Measurements from ENCODE around the gene UNC45B. TPM values are rescaled to one million over a fixed set of nuclear protein-coding genes. Genes with fewer than 3 reads are reported as not detected.

Gene UNC45B
- polyA plus RNA-seq, 1 donor from 2014 or later, result not detected

- Histone ChIP-seq H3K9me3 (ENCODE audit: low read length) (no peaks in the 10 kb centered on the region), H3K36me3 (ENCODE audit: insufficient read depth, low read length) (no peaks in the 10 kb centered on the region)
- no peak for TF ChIP-seq EZH2 (IDR thresholded peaks at IDR 0.05; ENCODE audit: borderline replicate concordance, insufficient read depth, low read length, poor library complexity, severe bottlenecking)
- TF ChIP-seq POLR2AphosphoS5 (IDR thresholded peaks at IDR 0.05), result no peak
- no peak for TF ChIP-seq MXI1 (conservative IDR thresholded peaks at IDR 0.05; ENCODE audit: poor library complexity, severe bottlenecking)
- no peak for TF ChIP-seq RAD21 (conservative IDR thresholded peaks at IDR 0.05)
- no peak for TF ChIP-seq EP300 (conservative IDR thresholded peaks at IDR 0.05; ENCODE audit: poor library complexity, severe bottlenecking)
- TF ChIP-seq SMC3 (conservative IDR thresholded peaks at IDR 0.05; ENCODE audit: poor library complexity), result no peak
- TF ChIP-seq, protein P1, sequence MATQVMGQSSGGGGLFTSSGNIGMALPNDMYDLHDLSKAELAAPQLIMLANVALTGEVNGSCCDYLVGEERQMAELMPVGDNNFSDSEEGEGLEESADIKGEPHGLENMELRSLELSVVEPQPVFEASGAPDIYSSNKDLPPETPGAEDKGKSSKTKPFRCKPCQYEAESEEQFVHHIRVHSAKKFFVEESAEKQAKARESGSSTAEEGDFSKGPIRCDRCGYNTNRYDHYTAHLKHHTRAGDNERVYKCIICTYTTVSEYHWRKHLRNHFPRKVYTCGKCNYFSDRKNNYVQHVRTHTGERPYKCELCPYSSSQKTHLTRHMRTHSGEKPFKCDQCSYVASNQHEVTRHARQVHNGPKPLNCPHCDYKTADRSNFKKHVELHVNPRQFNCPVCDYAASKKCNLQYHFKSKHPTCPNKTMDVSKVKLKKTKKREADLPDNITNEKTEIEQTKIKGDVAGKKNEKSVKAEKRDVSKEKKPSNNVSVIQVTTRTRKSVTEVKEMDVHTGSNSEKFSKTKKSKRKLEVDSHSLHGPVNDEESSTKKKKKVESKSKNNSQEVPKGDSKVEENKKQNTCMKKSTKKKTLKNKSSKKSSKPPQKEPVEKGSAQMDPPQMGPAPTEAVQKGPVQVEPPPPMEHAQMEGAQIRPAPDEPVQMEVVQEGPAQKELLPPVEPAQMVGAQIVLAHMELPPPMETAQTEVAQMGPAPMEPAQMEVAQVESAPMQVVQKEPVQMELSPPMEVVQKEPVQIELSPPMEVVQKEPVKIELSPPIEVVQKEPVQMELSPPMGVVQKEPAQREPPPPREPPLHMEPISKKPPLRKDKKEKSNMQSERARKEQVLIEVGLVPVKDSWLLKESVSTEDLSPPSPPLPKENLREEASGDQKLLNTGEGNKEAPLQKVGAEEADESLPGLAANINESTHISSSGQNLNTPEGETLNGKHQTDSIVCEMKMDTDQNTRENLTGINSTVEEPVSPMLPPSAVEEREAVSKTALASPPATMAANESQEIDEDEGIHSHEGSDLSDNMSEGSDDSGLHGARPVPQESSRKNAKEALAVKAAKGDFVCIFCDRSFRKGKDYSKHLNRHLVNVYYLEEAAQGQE (IDR thresholded peaks at IDR 0.05; ENCODE audit: borderline replicate concordance), result no peak
- TF ChIP-seq, protein P2, sequence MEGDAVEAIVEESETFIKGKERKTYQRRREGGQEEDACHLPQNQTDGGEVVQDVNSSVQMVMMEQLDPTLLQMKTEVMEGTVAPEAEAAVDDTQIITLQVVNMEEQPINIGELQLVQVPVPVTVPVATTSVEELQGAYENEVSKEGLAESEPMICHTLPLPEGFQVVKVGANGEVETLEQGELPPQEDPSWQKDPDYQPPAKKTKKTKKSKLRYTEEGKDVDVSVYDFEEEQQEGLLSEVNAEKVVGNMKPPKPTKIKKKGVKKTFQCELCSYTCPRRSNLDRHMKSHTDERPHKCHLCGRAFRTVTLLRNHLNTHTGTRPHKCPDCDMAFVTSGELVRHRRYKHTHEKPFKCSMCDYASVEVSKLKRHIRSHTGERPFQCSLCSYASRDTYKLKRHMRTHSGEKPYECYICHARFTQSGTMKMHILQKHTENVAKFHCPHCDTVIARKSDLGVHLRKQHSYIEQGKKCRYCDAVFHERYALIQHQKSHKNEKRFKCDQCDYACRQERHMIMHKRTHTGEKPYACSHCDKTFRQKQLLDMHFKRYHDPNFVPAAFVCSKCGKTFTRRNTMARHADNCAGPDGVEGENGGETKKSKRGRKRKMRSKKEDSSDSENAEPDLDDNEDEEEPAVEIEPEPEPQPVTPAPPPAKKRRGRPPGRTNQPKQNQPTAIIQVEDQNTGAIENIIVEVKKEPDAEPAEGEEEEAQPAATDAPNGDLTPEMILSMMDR (IDR thresholded peaks at IDR 0.05; ENCODE audit: poor library complexity, severe bottlenecking), result no peak
- TF ChIP-seq TAF1 (IDR thresholded peaks at IDR 0.05; ENCODE audit: low read depth), result no peak
These were observed 17.7 kb upstream of the UNC45B start for GRCh38 chr17:35129973-35130351.

DNA sequence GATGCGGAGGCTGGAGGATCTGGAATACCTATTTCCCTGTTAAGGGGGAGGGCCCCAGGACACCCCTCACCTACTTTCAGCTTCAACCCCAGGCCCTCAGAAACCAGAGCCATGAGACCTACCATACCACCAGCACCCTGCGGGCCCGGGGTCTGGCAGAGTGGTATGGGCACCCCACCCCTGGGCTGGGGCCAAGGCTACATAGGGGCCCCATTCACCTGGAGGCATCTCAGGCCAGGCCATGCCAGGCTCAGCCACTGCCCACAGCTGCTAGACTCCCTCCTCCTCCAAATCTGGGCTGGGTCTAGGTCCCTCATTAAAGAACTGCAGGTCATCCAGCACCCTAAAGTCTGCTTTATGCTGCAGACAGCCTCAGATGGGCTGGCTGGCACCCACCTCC lies 17.2 kb upstream of the UNC45B start:
- Histone ChIP-seq H3K9me3 (ENCODE audit: low read length) (no peaks in the 10 kb centered on the region), H3K9me2 (ENCODE audit: insufficient read depth, low read length) (no peaks in the 10 kb centered on the region), H4K20me1 (ENCODE audit: insufficient read depth) (no peaks in the 10 kb centered on the region), H3K9ac (ENCODE audit: low read length) (no peak overlapping the region), H3F3A (ENCODE audit: insufficient read depth, low read length, poor library complexity, severe bottlenecking) (no peaks in the 10 kb centered on the region), H3K79me2 (replicated peaks; ENCODE audit: insufficient read depth, low read length) (no peaks in the 10 kb centered on the region), H3K4me2 (ENCODE audit: low read length) (no peak overlapping the region), H3K36me3 (ENCODE audit: insufficient read depth, low read length) (no peaks in the 10 kb centered on the region), H2AFZ (ENCODE audit: low read depth, low read length) (no peak overlapping the region), H3K27ac (ENCODE audit: low read length) (no peak overlapping the region), H3K27me3 (ENCODE audit: insufficient read depth, low read depth, low read length) (no peaks in the 10 kb centered on the region), H3K4me3 (ENCODE audit: low read length) (no peak overlapping the region)
- TF ChIP-seq EP300 (conservative IDR thresholded peaks at IDR 0.05; ENCODE audit: poor library complexity, severe bottlenecking) (no peak), SMC3 (conservative IDR thresholded peaks at IDR 0.05; ENCODE audit: poor library complexity) (no peak), RAD21 (conservative IDR thresholded peaks at IDR 0.05) (no peak), POLR2AphosphoS5 (IDR thresholded peaks at IDR 0.05) (no peak), TAF1 (IDR thresholded peaks at IDR 0.05; ENCODE audit: low read depth) (no peak), MXI1 (conservative IDR thresholded peaks at IDR 0.05; ENCODE audit: poor library complexity, severe bottlenecking) (no peak), EZH2 (IDR thresholded peaks at IDR 0.05; ENCODE audit: borderline replicate concordance, insufficient read depth, low read length, poor library complexity, severe bottlenecking) (no peak)
- TF ChIP-seq, protein P1 (IDR thresholded peaks at IDR 0.05; ENCODE audit: borderline replicate concordance), result no peak
- TF ChIP-seq, protein P2 (IDR thresholded peaks at IDR 0.05; ENCODE audit: poor library complexity, severe bottlenecking), result no peak

More at GRCh38 chr17:35129973-35130351, 17.7 kb upstream of the UNC45B start:
- H3K27ac ChIP-seq (ENCODE audit: low read length), result no peak overlapping the region
- H2AFZ ChIP-seq (ENCODE audit: low read depth, low read length), result no peak overlapping the region
- H3K9ac ChIP-seq (ENCODE audit: low read length), result no peak overlapping the region
- H3K27me3 ChIP-seq (ENCODE audit: insufficient read depth, low read depth, low read length), result no peaks in the 10 kb centered on the region
- H3K79me2 ChIP-seq (replicated peaks; ENCODE audit: insufficient read depth, low read length), result no peaks in the 10 kb centered on the region
- no peak overlapping the region for H3K4me2 ChIP-seq (ENCODE audit: low read length)
- no peaks in the 10 kb centered on the region for H3K9me2 ChIP-seq (ENCODE audit: insufficient read depth, low read length)
- H3F3A ChIP-seq (ENCODE audit: insufficient read depth, low read length, poor library complexity, severe bottlenecking), result no peaks in the 10 kb centered on the region
- H3K4me3 ChIP-seq (ENCODE audit: low read length), result no peak overlapping the region
- H4K20me1 ChIP-seq (ENCODE audit: insufficient read depth), result no peaks in the 10 kb centered on the region
